Astrocyte of the cerebellum (primary cell): Measurements from ENCODE around the gene GP1BB.

Experiments
- DNase-seq: peaks from one replicate; pipeline ENCODE4 v3.0.0-alpha.2; 2011; ENCODE audit warnings: low read depth
- H3K4me3 ChIP-seq: 2 replicates; pipeline ENCODE4 v1.5.1; 2011; ENCODE audit warnings: mild to moderate bottlenecking, low read depth, low read length, moderate library complexity
- in situ Hi-C: cut with HindIII; loops from 2 replicates; pipeline ENCODE4 v1.10.0; 2017; ENCODE audit warnings: low sequenced_read_pairs
- TF ChIP-seq, protein P1 (sequence below): IDR thresholded peaks from 2 replicates; pipeline ENCODE4 v1.5.1; 2012; ENCODE audit warnings: low read length, low read depth, moderate library complexity, mild to moderate bottlenecking; ENCODE audit errors: missing control alignments

Gene GP1BB

DNA sequence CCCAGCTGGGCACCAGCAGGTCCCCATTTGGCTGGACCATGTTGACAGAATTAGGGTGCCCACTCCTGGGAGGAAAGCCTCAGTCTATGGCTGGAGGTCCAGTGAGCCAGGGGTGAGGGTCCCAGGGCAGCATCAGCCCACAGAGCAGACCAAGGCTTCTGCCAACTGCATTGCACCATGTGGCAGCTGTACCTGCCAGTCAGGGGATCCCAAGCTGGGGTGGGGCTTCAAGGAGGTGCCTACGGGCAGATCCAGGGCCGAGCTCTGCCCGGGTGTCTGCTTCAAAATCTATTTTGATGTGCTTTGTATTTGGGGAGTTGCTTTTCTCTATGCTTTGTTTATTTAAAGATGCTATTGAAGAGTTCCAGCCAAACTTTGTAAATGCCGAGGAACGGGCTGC lies 10.4 kb downstream of the GP1BB start:
- H3K4me3 ChIP-seq: no peak overlapping the region
- no peak for DNase-seq
- in situ Hi-C loops: no loop called here
- TF ChIP-seq, protein P1, sequence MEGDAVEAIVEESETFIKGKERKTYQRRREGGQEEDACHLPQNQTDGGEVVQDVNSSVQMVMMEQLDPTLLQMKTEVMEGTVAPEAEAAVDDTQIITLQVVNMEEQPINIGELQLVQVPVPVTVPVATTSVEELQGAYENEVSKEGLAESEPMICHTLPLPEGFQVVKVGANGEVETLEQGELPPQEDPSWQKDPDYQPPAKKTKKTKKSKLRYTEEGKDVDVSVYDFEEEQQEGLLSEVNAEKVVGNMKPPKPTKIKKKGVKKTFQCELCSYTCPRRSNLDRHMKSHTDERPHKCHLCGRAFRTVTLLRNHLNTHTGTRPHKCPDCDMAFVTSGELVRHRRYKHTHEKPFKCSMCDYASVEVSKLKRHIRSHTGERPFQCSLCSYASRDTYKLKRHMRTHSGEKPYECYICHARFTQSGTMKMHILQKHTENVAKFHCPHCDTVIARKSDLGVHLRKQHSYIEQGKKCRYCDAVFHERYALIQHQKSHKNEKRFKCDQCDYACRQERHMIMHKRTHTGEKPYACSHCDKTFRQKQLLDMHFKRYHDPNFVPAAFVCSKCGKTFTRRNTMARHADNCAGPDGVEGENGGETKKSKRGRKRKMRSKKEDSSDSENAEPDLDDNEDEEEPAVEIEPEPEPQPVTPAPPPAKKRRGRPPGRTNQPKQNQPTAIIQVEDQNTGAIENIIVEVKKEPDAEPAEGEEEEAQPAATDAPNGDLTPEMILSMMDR: no peak

DNA sequence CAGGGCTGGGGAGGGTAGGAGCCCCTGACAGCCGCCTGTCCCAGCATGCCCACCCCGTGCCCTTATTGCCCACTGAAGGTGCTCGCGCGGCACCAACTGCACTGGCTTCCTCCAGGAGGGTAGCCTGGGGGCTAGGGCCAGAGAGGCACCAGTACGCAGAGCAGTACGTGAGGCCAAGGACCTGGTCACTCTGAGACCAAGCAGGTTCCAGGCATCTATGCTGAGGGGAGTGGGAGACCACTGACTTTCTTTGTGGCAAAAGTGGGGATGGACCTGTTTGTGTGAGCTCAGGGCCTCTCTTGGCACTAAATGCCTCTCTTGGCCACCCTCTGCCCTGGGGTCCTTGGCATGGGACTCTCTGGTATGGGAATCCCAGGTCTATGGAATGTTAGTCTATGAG lies 10.8 kb downstream of the GP1BB start:
- DNase-seq: no peak
- TF ChIP-seq, protein P1: no peak
- H3K4me3 ChIP-seq: no peak overlapping the region
- in situ Hi-C loops: no loop called here

DNA sequence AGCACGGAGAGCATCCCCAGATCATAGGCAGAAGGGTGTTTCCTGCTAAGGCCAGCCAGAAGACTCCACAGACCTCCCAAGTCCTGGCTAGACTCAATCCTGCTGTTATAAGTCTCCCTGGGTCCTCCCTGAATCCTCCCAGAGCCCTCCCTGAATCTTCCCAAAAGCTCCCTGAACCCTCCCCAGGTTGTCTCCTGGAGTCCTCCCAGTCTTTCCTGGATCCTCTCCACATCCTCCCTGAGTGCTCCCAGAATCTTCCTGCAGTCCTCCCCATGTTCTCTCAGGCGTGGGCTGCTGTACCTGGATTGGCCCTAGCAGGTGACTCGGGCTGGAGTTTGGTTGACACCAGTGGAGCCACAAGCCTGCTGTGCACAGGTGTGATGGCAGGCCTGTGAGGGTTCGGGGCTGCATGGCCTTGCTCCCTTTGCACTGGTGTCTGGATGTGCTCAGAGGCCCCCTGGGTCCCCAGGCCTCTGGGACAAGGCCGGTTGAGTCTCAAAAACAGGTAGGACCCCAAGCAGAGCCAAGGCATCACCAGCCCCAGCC lies 11.6 kb downstream of the GP1BB start:
- no peak for DNase-seq
- in situ Hi-C loops: no loop called here
- TF ChIP-seq, protein P1: no peak
- H3K4me3 ChIP-seq: no peak overlapping the region

DNA sequence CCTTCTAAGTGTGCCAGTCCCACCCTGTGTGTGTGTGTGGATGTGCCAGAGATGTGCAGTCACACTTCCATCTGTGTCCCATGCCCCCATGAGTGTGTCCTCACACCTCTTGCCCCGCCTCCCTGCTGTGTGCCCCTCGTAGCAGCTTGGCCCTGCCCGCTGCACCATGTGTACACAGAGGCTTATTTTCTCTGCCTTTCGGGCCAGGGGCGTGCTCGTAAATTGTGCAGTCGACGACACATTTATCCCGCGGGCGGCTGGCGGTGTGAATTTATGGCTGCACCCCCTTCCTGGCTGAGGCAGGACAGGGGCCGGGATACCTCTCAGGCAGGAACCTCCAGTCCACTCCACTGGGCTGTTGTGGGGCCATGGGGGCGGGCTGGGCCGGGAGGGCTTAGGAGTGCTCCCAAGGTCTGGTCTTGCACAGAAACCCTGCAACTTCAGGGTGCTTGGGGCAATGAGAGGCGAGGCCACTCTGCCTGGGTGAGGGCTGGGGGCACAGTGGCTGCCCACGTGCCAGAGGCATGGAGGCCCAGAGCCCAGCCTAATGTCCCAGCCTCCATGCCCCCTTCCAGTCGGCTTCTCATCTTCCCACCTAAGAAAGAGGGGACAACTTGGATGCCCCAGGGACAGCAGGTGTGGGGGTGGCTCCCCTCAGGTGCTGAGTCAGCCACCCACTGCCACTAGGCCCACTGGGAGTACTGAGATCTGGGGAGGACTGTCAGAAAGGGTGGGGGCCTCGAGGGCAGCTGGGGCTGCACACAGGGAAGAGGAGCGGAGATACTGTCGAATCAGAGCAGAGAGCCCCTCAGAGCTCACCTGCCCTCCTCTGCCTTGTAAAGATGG lies 12.5 kb downstream of the GP1BB start:
- TF ChIP-seq, protein P1: no peak
- no peak overlapping the region for H3K4me3 ChIP-seq
- DNase-seq: no peak
- in situ Hi-C loops: no loop called here

DNA sequence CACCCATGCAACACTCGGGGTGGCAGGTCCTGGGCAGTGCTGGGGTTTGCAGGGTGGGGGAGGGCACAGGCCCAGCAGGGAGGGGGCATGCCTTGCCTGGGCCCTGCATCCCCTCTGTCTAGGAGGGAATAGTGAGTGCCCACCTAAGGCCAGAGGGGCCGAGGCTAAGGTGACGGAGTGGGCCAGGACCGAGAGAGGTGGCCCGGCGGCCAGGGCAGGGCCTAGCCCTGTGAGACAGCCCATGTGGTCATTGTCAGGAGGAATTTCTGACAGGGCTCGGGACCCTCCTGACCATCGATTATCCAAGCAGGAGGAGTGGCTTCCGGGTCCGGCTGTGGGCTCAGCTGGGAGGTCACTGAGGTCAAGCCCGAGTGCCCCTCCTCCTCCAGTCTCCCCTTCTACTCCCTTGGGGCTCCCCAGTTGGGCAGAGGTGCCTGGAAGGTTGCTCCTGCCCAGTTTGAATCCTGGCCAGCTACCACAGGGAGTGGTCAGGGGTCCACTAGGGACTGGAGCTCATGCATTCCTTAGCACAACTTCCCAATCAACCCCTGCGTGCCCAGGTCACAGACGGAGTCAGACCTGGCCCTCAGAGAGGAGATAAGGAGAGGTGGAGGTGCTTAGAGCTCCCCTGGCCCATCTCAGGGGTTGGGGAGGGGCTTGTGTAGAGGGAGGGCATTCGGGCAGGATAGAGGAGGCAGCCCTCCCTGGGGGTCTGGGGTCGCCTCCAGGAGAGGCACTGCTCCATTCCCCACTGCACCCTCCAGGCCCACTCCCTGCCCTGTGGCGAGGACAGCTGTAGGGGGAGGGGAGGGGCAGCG lies 14.7 kb downstream of the GP1BB start:
- H3K4me3 ChIP-seq: no peak overlapping the region
- TF ChIP-seq, protein P1: no peak
- in situ Hi-C loops: no loop called here
- DNase-seq: no peak

DNA sequence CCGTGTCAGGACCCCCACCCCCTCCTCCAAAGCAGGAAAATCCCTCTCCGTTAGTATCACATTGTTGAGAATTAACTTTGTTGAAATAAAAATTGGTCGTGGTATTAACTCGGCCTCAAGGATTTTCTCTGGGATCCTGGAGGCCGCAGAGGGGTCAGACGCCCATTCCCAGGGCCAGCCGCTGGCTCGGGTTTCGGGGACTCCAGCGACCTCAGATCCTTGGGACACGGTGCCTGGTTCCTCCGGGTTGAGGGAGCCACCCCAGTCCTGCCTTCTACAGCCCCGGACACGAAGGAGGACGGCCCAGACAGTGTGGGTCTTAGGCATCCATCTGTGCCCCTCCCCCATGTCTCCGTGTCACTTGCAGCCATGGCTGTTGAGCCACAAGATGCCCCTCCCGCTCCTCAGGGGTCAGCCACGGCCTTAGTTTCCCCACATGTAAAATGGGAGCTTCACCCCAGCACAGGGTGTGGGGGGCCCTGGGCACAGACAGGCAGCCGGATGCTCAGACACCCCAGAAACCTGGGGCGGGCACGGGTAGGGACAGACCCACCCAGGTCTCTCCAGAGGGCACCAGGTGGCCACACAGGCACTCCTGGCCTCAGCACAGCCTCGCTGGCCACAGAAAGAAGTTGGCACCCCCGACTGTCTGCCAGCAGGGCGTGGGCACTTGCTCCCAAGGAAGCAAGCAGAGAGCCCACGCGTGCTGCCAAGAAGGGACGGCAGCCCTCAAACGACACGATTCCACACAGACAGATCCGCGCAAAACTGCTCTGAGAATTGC lies 15.5 kb downstream of the GP1BB start:
- in situ Hi-C loops: no loop called here
- TF ChIP-seq, protein P1: no peak
- H3K4me3 ChIP-seq: no peak overlapping the region
- no peak for DNase-seq
